ENCODE data around the gene SPAG16. TPM values are rescaled to one million over a fixed set of nuclear protein-coding genes. Genes with fewer than 3 reads are reported as not detected.

SPAG16 gene
- total RNA-seq, 2 experiments from 2014 or later: 2.8 to 3.2 TPM

DNA sequence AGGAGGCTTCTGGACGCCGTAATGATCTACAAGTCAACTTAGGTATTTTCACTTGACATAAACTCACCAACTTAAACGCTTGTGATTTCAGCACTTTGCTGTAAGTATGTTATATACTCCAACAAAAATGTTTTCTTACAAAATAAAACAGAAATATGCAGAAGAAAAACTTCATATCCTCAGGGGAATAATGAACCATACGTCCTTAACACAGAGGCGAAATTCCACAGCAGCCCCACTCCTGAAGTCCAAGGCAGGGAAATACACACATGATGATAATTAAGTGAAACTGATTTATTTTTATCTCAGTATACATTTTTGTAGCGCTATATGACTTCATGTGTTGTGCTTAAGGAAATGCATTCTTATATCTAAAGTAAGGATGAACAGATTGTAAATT, 791.2 kb downstream of the SPAG16 start:
- POLR2A ChIA-PET: no interaction called here

DNA sequence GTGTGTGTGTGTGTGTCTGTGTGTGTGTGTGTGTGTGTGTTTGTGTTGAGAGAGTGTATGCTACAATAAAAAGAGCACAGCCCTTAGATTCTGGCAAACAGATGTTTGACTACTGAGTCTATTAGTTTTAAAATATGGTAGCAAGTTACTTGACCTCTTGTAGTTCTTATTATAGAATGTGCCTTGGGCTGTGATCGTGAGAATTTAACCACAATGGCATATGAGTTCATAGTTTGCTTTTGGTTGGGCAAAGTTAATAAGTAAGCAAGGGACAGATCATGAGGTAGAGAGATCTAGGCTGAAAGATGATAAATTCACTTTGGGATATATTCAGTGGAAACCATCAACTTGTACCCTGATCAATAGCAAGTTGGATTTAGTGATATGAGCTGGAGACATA, 792.3 kb downstream of the SPAG16 start:
- DNase-seq (no peak), ATAC-seq (ENCODE audit: poor library complexity) (no peak)
- Histone ChIP-seq H3K9me3 (ENCODE audit: control insufficient read depth in 1 of 2, insufficient read depth in 1 of 2, low read length in 2 of 2) (peaks cover 0 to 3% of the 10 kb centered on the region in 2 experiments), H3K27me3 (ENCODE audit: control insufficient read depth in 1 of 2, insufficient read depth in 2 of 2, low read length in 2 of 2) (no peaks in the 10 kb centered on the region), H3K27ac (ENCODE audit: low read depth in 1 of 2, low read length in 2 of 2) (no peak overlapping the region), H3K4me1 (ENCODE audit: insufficient read depth, low read length) (no peaks in the 10 kb centered on the region), H3K36me3 (ENCODE audit: insufficient read depth, low read length) (no peaks in the 10 kb centered on the region), H3K4me3 (ENCODE audit: low read length) (no peak overlapping the region)
- H3K36me3 Mint-ChIP-seq (ENCODE audit: low read depth): no peaks in the 10 kb centered on the region
- TF ChIP-seq, protein P1, sequence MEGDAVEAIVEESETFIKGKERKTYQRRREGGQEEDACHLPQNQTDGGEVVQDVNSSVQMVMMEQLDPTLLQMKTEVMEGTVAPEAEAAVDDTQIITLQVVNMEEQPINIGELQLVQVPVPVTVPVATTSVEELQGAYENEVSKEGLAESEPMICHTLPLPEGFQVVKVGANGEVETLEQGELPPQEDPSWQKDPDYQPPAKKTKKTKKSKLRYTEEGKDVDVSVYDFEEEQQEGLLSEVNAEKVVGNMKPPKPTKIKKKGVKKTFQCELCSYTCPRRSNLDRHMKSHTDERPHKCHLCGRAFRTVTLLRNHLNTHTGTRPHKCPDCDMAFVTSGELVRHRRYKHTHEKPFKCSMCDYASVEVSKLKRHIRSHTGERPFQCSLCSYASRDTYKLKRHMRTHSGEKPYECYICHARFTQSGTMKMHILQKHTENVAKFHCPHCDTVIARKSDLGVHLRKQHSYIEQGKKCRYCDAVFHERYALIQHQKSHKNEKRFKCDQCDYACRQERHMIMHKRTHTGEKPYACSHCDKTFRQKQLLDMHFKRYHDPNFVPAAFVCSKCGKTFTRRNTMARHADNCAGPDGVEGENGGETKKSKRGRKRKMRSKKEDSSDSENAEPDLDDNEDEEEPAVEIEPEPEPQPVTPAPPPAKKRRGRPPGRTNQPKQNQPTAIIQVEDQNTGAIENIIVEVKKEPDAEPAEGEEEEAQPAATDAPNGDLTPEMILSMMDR (IDR thresholded peaks at IDR 0.05): no peak
- ChIA-PET POLR2A (no interaction called here), CTCF (no interaction called here)
- no peak overlapping the region for H3K4me3 Mint-ChIP-seq
- H3K27me3 Mint-ChIP-seq: no peaks in the 10 kb centered on the region
- H3K4me1 Mint-ChIP-seq (ENCODE audit: low read depth): no peaks in the 10 kb centered on the region
- no peaks in the 10 kb centered on the region for H3K9me3 Mint-ChIP-seq
- no peak overlapping the region for H3K27ac Mint-ChIP-seq
- intact Hi-C loops (cut with DNase I, micrococcal nuclease): no loop called here

More for the DNA sequence above, 791.2 kb downstream of the SPAG16 start:
- H3K9me3 Mint-ChIP-seq: no peaks in the 10 kb centered on the region
- CTCF ChIA-PET: no interaction called here
- no peaks in the 10 kb centered on the region for H3K4me1 ChIP-seq (ENCODE audit: insufficient read depth, low read length)
- DNase-seq (no peak), ATAC-seq (ENCODE audit: poor library complexity) (no peak)
- H3K27ac Mint-ChIP-seq: no peak overlapping the region
- no peaks in the 10 kb centered on the region for H3K27me3 ChIP-seq (ENCODE audit: control insufficient read depth in 1 of 2, insufficient read depth in 2 of 2, low read length in 2 of 2)
- no peak overlapping the region for H3K27ac ChIP-seq (ENCODE audit: low read depth in 1 of 2, low read length in 2 of 2)
- no peaks in the 10 kb centered on the region for H3K36me3 Mint-ChIP-seq (ENCODE audit: low read depth)
- H3K9me3 ChIP-seq (ENCODE audit: control insufficient read depth in 1 of 2, insufficient read depth in 1 of 2, low read length in 2 of 2): peaks cover 0 to 3% of the 10 kb centered on the region in 2 experiments
- H3K4me3 Mint-ChIP-seq: no peak overlapping the region
- TF ChIP-seq, protein P1 (IDR thresholded peaks at IDR 0.05): no peak
- H3K36me3 ChIP-seq (ENCODE audit: insufficient read depth, low read length): no peaks in the 10 kb centered on the region
- no peak overlapping the region for H3K4me3 ChIP-seq (ENCODE audit: low read length)
- intact Hi-C loops (cut with DNase I, micrococcal nuclease): no loop called here
- H3K27me3 Mint-ChIP-seq: no peaks in the 10 kb centered on the region
- H3K4me1 Mint-ChIP-seq (ENCODE audit: low read depth): no peaks in the 10 kb centered on the region

DNA sequence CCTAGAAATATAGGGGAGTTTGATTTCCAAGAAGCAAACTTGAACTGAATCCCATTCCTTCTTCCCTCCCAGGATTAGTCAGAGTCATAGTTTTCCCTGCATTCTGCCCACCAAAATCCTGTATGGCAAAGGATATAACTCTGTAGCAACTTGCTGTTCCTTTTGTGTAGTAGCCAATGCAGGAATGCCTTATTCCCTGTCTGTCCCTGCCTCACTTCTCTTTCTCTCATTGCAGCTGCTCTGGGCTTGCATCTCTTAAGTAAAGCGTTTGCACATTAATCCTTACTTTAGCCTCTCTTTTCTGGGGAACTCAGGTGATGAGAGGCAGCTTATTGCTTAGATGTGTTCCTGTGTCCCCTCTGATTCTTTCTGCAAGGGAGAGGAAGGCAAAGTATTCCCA, 793.5 kb downstream of the SPAG16 start:
- Histone ChIP-seq H3K36me3 (ENCODE audit: insufficient read depth, low read length) (no peaks in the 10 kb centered on the region), H3K4me1 (ENCODE audit: insufficient read depth, low read length) (no peaks in the 10 kb centered on the region), H3K4me3 (ENCODE audit: low read length) (no peak overlapping the region), H3K27ac (ENCODE audit: low read depth in 1 of 2, low read length in 2 of 2) (no peak overlapping the region), H3K27me3 (ENCODE audit: control insufficient read depth in 1 of 2, insufficient read depth in 2 of 2, low read length in 2 of 2) (no peaks in the 10 kb centered on the region), H3K9me3 (ENCODE audit: control insufficient read depth in 1 of 2, insufficient read depth in 1 of 2, low read length in 2 of 2) (peaks cover 0 to 3% of the 10 kb centered on the region in 2 experiments)
- DNase-seq: no peak
- Mint-ChIP-seq H3K36me3 (ENCODE audit: low read depth) (no peaks in the 10 kb centered on the region), H3K27ac (no peak overlapping the region), H3K4me1 (ENCODE audit: low read depth) (no peaks in the 10 kb centered on the region), H3K27me3 (no peaks in the 10 kb centered on the region), H3K9me3 (no peaks in the 10 kb centered on the region), H3K4me3 (no peak overlapping the region)
- ChIA-PET CTCF (no interaction called here), POLR2A (no interaction called here)
- intact Hi-C loops (cut with DNase I, micrococcal nuclease): no loop called here
- no peak for ATAC-seq (ENCODE audit: poor library complexity)
- TF ChIP-seq, protein P1 (IDR thresholded peaks at IDR 0.05): no peak
